DMS53 (cell line): ENCODE measurements around the gene SLC29A1.
"Not testable (repeated sequence)": the region's sequence is repeated elsewhere in the genome, so short reads cannot be mapped to it uniquely, and the experiment has no call there.

Experiments
- DNase-seq: peaks from one replicate; lab custom pipeline; 2025; lab: John Stamatoyannopoulos, UW

SLC29A1 gene

DNA sequence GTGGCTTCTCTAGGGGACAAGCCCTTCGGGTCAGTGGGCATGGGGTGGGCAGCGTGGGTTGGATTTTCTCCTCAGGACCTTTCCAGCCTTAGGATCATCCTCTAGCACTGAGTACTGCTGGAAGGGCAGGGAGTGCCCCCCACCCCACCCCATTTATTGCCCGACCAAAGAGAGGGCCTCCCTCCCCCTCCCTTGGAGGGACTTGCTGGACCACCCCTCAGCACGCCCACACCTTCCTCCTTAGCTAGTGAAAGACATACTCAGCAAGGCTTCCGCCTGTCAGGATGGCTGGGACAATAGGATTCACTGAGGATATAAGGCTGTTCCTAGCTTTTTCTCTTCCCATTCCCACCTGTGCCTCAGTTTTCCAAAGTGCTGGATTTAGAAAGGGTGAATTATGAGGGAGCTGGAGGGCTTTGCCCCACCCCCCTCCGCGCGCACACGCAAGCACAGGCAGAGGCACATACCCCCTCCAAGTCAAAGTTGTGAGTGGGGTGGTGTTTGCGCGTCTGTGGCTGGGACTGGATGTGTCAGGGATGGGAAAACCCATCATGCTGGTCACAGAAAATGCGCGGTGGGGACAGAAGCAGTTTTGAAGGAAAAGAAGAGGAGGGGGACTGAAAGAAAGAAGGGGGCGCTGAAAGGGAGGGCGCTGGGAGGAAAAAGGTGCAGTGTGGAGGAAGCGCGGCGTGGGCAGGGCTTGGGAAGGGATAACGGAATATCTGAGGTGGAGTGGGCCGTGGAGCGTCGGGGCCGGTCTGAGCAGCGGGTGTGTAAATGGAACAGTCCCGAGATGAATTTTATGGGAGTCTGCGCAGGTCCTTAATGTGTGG is 693 bp upstream of the SLC29A1 start:
- peak; percentile 71 for DNase-seq

DNA sequence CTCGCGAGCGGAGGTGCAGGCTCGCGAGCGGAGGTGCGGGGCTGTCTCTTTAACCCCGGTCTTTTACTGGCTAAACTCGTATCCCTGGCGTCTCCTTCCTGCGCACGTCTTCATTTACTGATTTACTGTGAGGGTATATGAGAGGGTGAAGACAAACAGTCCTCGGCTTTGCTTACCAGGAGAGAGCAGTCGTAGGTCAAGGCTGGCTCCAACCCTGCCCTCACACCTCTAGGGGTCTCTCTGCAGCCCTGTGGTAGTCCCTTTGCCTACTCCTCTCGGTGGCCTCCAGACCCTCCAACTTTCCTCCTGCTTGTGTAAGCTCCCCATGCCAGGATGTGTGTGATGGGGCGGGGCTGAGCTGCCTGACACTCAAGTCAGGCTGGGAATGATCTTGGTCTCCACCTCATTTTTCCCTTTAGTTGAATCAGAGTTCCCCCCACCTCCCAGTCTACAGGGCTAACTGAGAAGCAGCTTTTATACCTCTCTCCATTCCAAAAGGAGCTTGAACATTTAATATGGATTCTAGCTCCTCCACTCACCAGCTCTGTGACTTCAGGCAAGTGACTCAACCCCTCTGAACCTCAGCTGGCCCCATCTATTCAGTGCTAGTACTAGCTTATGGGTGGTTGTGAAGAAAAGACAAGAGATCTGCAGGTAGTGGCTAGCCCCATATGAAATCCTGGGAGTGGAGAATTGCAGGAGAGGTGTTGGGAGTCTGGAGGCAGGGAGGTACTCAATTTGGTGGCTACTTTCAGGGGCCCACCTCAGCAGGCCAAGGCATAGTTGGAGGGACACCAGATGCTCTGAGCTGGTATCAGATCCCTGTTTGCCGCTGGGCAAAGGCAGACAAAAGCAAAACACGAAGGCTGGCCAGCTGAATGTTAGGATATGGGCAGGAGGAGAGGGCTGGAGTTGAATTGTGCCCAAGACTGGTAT is 902 bp downstream of the SLC29A1 start:
- peak; percentile 65 for DNase-seq

DNA sequence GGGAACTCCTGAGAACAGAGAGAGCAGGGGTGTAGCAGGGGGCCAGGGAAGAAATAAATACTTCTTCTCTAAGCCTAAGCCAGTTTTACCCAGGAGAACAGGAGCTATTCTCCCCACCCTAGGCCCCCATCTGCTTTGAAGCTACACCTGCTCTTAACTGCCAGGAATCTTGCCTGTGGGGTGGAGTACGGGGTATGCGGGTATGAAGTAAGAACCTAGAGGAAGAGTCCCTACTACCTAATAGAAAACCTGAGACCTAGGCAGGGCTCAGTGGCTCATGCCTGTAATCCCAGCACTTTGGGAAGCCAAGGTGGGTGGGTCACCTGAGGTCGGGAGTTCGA is 1.5 kb downstream of the SLC29A1 start:
- no peak for DNase-seq

DNA sequence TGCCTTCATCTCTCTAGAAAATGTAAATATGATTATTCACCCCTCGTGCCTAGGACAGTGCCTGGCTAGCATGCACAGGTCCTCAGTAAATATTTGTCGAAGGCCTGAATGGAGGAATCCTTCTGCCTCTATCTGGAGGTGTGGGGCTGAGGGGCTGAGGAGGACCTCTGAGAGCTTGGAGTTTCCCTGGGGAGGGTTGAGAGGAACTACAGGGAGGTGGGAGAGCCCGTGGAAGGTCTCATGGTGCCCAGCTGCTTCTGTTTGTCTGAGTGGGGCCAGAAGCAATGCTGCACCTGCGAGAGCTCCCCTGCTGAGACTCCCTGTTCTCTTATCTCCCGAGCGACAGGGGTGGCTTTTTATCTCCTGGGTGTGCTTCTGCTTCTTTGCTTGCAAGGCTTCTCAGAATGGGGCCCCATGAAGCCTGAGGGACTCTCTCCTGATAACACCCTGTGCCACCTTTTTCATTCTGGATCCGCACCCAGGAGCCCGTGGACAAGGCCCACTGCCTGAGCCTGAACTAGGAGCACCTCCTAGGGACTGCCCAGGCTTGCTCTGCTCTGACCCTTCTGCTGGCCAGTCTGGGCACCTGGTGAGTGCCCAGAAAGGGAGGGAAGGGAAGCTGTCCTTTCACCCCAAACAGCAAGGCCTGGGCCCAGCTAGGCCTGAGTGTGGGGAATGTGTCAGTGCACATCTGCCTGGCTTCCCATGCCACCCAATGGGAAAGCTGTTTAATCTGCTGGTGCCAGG is 2.4 kb downstream of the SLC29A1 start:
- no peak for DNase-seq

DNA sequence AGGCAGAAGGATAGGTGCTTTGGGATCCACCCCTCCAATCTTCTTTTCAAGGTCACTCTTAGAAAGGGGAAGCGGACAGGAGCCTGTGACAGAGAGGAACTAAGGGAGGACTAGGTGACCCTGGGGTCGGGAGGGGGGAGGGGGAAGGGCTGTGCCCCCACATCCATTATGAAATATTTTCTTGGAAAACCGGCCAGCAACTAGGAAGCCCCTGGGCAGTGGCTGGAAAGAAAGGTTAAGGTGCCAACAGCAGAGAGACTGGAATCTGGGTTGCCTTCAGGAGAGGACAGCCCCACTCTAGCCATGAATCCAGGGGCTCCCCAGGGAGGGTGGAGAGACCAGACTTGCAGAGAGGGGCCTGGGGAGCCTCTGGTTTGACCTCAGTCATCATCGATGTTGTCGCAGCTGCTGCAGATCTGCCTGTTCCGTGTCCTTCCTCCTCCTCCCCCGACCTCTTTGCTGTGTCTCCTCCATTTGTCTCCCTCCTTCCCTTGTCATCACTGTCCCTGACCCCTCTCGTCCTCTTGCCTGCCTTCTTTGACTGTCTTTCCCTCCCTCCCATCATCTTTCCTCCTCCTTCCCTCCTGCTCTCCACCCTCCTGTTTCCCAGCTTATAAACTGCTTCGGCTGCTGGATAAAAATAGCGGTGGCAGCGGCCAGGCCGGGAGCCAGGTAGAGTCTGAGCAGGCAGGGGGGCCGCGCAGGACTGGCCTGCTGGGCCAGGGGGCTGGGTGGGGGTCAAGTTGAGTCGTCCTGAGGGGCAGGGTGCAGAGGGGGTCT is 3.2 kb downstream of the SLC29A1 start:
- DNase-seq: no peak

DNA sequence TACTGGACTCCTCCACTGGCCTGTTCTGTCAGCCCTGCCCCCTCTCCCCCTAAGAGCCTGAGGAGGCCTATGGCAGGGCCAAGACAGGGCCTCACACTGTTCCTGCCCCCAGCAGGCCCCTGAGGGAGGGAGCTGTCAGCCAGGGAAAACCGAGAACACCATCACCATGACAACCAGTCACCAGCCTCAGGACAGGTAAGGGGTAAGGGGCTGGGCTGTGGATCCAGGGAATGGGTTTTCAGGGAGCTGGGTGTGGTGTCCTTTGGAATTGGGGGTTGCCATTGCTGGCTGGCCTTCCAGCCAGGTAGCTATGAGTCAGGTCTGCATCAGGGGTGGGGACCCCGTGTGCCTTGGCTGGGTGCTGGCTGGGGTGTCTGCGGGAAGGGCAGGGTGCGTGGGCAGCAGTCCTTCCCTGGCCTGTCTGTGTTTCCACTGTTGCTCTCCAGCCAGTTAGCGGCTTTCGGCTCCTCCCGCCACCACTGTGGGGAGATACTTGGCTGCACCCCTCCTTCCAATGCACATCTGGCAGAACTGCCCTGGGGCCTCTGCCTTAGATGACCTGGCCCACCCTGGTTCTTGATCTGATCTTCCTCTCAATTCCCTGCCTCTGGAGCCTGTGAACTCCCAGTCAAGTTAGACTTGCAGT is 3.9 kb downstream of the SLC29A1 start:
- no peak for DNase-seq

DNA sequence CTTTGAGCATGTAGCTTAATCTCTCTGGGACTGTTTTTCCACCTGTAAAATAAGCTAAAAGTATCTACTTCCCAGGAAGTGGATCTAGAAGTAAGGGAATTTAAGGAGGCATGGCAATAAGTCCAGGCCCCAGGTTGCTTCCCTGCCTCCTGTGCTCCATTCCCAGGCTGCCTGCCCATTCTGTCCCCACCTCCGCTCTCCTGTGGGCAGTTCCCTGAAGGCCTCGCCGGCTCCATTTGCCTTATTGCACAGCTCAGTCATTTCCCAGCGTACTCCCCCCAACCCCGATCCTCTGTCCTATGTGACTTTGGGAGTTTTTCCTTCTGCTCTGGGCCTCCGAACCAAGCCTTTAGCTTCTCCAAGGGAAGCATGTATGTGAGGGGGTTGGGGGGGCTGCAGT is 4.6 kb downstream of the SLC29A1 start:
- no peak for DNase-seq

DNA sequence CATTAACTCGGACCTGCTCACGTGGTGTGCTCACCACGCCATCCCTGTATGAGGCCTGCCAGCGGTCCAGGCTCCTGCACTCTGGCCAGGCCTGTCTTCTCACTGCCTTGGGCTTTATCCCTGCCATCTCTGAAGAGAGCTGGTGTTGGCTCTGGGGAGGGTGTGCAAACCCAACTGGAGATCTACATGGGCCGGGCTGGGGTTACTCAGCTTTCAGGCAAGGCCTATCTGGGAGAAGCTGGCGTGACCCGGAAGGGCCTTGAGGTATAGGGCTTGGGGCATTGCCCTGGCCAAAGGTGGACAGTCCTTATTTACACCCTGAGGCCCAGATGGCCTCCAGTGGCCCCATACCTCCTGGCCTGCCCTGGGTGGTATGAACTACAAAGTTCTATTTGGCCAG is 5.0 kb downstream of the SLC29A1 start:
- DNase-seq: no peak

DNA sequence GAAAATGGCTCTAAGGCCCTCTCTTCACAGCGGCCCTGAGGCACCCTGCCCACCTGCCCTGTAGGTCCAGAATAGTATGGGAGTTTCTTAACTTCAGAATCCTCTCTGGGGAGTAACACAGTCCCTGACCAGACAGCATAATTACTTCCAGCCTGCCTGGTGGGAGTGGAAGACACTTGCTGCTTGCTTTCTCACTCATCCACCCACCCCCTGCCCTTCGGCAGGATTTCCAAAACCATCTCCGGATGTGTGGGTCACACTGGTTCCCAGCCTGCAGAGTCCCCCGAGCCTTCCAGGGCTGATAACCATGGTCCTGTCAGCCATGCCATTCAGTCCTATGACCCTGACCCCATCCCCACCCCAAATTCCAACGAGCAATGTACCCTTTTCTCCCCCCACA is 5.4 kb downstream of the SLC29A1 start:
- no peak for DNase-seq

DNA sequence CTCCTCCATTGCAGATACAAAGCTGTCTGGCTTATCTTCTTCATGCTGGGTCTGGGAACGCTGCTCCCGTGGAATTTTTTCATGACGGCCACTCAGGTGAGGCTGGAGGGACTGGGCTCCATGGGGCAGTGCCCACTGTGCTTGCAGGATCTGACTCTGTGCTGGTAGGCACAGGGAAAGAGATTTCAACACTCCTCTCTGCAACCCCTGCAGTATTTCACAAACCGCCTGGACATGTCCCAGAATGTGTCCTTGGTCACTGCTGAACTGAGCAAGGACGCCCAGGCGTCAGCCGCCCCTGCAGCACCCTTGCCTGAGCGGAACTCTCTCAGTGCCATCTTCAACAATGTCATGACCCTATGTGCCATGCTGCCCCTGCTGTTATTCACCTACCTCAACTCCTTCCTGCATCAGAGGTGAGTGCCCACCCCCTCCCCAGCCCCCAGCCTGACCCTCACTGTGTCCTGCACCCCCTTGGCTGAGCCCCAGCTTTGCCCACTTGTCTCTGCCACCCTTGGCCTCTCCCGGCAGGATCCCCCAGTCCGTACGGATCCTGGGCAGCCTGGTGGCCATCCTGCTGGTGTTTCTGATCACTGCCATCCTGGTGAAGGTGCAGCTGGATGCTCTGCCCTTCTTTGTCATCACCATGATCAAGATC is 6.1 kb downstream of the SLC29A1 start:
- DNase-seq: no peak

DNA sequence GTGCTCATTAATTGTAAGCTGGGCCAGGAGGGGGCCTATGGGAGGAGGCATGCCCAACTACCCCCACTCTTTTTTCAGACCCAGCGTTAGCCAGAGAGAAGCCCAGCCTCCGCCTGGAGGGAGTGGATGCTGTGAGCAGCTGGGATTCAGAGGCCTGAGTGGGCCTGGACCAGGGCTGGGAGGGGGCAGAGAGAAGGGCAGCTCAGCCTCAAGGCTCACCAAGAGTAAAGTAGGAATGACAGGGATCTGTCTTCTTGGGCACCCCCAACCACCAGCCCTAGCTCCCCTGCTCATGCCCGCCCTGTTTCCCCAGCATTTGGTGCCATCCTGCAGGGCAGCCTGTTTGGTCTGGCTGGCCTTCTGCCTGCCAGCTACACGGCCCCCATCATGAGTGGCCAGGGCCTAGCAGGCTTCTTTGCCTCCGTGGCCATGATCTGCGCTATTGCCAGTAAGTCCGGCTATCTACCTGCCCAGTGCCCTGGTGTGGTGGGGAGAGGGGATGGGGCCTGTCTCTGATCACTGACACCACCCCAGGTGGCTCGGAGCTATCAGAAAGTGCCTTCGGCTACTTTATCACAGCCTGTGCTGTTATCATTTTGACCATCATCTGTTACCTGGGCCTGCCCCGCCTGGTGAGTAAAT is 6.8 kb downstream of the SLC29A1 start:
- no peak for DNase-seq

DNA sequence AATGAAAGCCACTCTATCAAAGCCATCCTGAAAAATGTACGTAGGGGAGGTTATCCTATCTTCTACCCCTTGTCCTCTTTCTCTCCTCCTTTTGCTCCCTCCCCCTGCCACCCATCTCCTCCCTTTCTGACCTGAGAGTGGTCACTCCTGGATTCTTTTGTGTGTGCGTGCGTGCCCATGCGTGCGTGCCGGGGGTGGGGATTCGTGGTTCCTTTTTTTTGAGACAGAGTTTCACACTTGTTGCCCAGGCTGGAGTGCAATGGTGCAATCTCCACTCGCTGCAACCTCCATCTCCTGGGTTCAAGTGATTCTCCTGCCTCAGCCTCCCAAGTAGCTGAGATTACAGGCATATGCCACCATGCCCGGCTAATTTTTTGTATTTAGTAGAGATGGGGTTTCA is 8.0 kb downstream of the SLC29A1 start:
- not testable (repeated sequence) for DNase-seq

DNA sequence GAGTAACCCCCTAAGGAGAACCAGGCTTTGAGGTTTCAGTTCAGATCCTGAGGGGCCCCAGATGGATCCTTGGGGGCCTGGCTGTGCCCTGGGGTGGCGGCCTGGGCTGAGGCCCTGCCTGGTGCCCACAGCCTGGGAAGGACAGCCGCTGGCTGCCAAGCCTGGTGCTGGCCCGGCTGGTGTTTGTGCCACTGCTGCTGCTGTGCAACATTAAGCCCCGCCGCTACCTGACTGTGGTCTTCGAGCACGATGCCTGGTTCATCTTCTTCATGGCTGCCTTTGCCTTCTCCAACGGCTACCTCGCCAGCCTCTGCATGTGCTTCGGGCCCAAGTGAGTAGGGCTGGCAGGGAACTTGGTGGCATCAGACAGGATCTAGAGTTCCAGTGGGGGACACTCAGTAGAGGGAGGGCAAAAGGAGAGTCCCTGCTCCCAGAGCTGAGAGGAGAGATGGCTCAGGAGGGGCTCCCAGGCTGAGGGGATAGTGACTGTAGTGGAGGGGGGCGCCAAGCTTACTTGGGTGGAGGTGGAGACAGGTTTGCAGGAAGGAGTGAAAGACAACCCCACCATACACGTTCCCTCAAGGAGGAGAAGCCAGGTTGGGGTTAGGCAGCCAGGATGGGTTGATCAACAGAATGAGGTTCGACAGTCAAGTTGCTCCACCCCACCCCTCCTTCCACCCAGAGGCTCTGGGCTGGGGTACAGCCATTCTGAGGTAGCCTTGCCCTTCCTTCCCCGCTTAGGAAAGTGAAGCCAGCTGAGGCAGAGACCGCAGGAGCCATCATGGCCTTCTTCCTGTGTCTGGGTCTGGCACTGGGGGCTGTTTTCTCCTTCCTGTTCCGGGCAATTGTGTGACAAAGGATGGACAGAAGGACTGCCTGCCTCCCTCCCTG is 9.5 kb downstream of the SLC29A1 start:
- DNase-seq: no peak

DNA sequence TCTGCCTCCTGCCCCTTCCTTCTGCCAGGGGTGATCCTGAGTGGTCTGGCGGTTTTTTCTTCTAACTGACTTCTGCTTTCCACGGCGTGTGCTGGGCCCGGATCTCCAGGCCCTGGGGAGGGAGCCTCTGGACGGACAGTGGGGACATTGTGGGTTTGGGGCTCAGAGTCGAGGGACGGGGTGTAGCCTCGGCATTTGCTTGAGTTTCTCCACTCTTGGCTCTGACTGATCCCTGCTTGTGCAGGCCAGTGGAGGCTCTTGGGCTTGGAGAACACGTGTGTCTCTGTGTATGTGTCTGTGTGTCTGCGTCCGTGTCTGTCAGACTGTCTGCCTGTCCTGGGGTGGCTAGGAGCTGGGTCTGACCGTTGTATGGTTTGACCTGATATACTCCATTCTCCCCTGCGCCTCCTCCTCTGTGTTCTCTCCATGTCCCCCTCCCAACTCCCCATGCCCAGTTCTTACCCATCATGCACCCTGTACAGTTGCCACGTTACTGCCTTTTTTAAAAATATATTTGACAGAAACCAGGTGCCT is 10.2 kb downstream of the SLC29A1 start:
- DNase-seq: no peak

DNA sequence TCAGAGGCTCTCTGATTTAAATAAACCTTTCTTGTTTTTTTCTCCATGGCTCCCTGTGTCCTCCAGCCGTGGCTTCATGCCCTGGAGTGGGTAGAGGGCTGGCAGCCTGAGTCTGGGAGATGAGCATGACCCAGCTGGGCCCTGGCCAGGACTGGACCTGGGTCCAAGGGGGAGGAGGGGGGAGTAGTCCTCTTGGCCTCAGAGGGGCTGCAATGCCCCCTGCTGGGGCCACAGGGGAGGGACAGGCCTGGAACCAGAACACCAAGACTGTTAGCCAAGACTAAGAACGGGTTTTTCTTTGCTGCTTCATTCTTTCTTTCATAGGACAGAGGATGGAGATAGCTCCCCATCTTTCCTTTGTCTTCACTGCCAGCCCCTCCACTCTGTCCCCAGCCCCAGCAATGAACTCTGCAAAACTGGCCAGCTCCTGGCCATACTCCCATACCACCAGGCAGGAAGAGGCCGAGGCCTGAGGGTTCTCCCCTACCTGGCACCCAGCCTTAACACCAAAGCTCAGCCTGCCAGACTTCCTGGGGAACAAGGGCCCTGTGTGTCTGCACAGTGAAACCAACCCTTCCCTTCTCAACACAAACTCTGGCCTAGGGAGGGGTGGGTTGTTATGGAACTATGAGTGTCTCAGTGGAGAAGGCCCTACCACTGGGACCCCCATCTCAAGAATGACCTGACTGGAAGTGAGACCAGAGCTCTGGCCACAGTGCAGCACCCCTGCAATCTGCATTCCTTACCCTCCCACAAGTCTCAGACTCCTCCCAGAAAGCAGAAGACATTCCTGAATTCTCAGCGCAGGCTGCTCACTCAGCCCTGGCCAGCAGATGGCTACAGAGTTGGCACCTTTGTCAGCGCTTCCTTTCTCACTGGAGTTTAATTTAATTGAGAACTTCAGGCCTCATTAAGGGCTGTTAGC is 11.0 kb downstream of the SLC29A1 start:
- peak; percentile 54 for DNase-seq

DNA sequence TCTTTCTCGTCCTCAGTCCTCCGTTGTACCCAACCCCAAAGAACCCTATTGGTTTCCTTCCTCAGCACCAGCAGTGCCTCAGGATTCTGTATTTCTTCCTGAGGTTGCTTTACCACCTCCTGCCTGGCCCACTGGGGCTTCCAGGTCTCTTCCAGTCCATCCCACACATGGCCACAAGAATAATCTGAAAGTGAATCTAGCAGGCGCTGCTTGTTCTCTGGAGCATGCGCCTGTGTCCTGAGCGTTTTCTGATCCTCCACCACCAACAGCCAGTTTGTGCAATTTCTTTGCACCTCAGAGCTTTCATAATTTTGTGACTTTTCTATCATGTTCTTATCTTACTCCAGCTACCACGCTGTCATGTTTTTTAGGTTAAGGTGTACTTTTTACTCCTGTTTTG is 11.9 kb downstream of the SLC29A1 start:
- DNase-seq: no peak

DNA sequence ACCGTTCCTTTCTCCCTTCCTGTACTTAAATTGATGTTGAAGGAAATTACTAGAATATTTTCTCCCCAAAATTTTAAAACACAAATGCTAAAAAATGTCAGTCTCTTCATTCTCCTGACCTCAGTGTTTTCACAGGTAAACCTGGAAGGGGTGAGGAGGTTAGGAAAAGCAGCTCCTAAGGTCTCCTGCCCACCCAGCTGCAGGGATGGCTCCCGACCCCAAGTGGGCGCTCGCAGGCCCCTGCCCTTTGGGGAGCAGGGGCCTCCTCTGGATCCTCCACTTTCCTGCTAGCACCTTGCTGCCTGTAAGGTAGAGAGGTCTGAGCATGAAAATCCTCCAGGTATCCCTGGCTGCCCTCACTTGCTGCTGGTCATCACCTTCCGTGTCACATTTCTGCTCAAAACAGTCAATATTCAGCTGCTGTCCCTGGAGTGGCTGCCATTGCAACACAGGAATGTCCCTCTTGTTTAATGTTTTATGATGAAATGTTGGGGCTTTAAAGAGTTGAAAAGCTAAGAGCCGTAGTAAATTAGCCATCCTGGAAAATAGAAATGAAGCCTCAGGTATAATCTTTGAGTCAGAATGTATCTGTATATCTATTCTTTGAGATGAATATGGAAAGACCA is 12.6 kb downstream of the SLC29A1 start:
- no peak for DNase-seq
